HCT116 (cell line): ENCODE measurements around the gene ENTR1. TPM values are rescaled to one million over a fixed set of nuclear protein-coding genes. Genes with fewer than 3 reads are reported as not detected.

Experiments used
- ATAC-seq: fragments of 200-7000 bp; cut with Tn5 transposase; 2 replicates; pipeline ENCODE4 v1.9.1; 2020; ENCODE audit warnings: mild to moderate bottlenecking, moderate library complexity
- BruUV-seq: library from RNA; stranded (reverse); fragments of 400-500 nt; replicated peaks from 2 replicates; lab custom pipeline; 2021; lab: Mats Ljungman, UMichigan
- CTCF ChIA-PET: fragments of 300-600 bp; sonication (Branson Sonifier 250); formaldehyde crosslinking; loops from one replicate; lab custom pipeline; 2021; ENCODE audit warnings: antibody characterized with exemption; lab: Charles Lee
- POLR2A ChIA-PET: fragments of 300-600, 350-600 bp; sonication (Branson Sonifier 250); formaldehyde crosslinking; loops from one replicate; lab custom pipeline; 2021; ENCODE audit warnings: antibody characterized with exemption; lab: Charles Lee
- RAD21 ChIA-PET, 2 experiments: fragments of 300-600 bp; sonication (Branson Sonifier 250); formaldehyde crosslinking; loops; one replicate each; lab custom pipeline; 2023; ENCODE audit warnings: low total read pairs in 2 of 2; ENCODE audit not compliant: uncharacterized antibody in 2 of 2, unreplicated experiment in 2 of 2, low non-redundant PET in 1 of 2; lab: Charles Lee
- DNase-seq: peaks from one replicate; pipeline ENCODE4 v3.0.0-alpha.2; 2010; ENCODE audit warnings: low read depth, low spot score
- H2AFZ ChIP-seq: fragments of 200-600 bp; shearing (Covaris generic), sonication (generic); 2 replicates; pipeline ENCODE4 v1.6.1; 2017; ENCODE audit warnings: low read depth, mixed run types, mixed read lengths, antibody characterized with exemption, low read length; ENCODE audit not compliant: poor library complexity, severe bottlenecking
- H3K27ac ChIP-seq: 2 replicates; pipeline ENCODE4 v1.5.1; 2012; ENCODE audit warnings: low read depth, low read length
- H3K27me3 ChIP-seq: fragments of 200-600 bp; sonication (generic); 2 replicates; pipeline ENCODE4 v1.6.1; 2016; ENCODE audit warnings: mixed run types, low read length, mixed read lengths; ENCODE audit not compliant: insufficient read depth
- H3K36me3 ChIP-seq, 2 experiments: fragments of 200-500 bp in 1 of 2; fragments of 200-600 bp in 1 of 2; sonication (Bioruptor generic) in 1 of 2; sonication (generic) in 1 of 2; 2 replicates each; pipeline versions ENCODE4 v1.5.1 to v1.6.1; 2014 to 2016; ENCODE audit warnings: low read length in 2 of 2, inconsistent platforms in 1 of 2, mixed read lengths in 1 of 2, mixed run types in 1 of 2; ENCODE audit not compliant: insufficient read depth in 2 of 2, control insufficient read depth in 1 of 2
- H3K4me1 ChIP-seq, 2 experiments: fragments of 200-600 bp in 1 of 2; sonication (generic) in 1 of 2; 2 replicates each; pipeline versions ENCODE4 v1.5.1 to v1.6.1; 2012 to 2017; ENCODE audit warnings: low read length in 2 of 2, inconsistent platforms in 1 of 2, mild to moderate bottlenecking in 1 of 2, mixed read lengths in 1 of 2, mixed run types in 1 of 2, moderate library complexity in 1 of 2; ENCODE audit not compliant: insufficient read depth in 2 of 2, control insufficient read depth in 1 of 2
- H3K4me2 ChIP-seq: fragments of 200-600 bp; sonication (generic); 2 replicates; pipeline ENCODE4 v1.6.1; 2017; ENCODE audit warnings: mixed run types, low read length, mixed read lengths
- H3K4me3 ChIP-seq, 2 experiments: fragments of 200-600 bp in 1 of 2; sonication (generic) in 1 of 2; replicated peaks in 1 of 2; 2 replicates each; pipeline ENCODE4 v1.5.1; 2011 to 2016; ENCODE audit warnings: low read length in 2 of 2, control low read depth in 1 of 2, low read depth in 1 of 2, mild to moderate bottlenecking in 1 of 2, mixed read lengths in 1 of 2, mixed run types in 1 of 2
- H3K79me2 ChIP-seq: fragments of 200-600 bp; sonication (generic); 2 replicates; pipeline ENCODE4 v1.6.1; 2017; ENCODE audit warnings: mild to moderate bottlenecking, mixed run types, low read length, moderate library complexity, mixed read lengths; ENCODE audit not compliant: insufficient read depth
- H3K9ac ChIP-seq: fragments of 200-600 bp; sonication (generic); 2 replicates; pipeline ENCODE4 v1.6.1; 2016; ENCODE audit warnings: low read length, mixed read lengths
- H3K9me2 ChIP-seq: fragments of 200-600 bp; sonication (generic), shearing (Covaris generic); 2 replicates; pipeline ENCODE4 v1.6.1; 2017; ENCODE audit warnings: mixed run types, mild to moderate bottlenecking, moderate library complexity; ENCODE audit not compliant: insufficient read depth
- H3K9me3 ChIP-seq, 2 experiments: fragments of 200-500 bp in 1 of 2; fragments of 200-600 bp in 1 of 2; sonication (Bioruptor generic) in 1 of 2; sonication (generic) in 1 of 2; 2 replicates each; pipeline ENCODE4 v1.6.1; 2014 to 2017; ENCODE audit warnings: low read length in 2 of 2, mixed read lengths in 2 of 2, inconsistent platforms in 1 of 2, low read depth in 1 of 2, mild to moderate bottlenecking in 1 of 2, mixed run types in 1 of 2, moderate library complexity in 1 of 2; ENCODE audit not compliant: control insufficient read depth in 1 of 2, insufficient read depth in 1 of 2
- H4K20me1 ChIP-seq: fragments of 200-600 bp; sonication (generic), shearing (Covaris generic); 2 replicates; pipeline ENCODE4 v1.6.1; 2017; ENCODE audit warnings: mixed run types, mild to moderate bottlenecking, moderate library complexity; ENCODE audit not compliant: insufficient read depth
- CBX3 ChIP-seq: IDR thresholded peaks from 2 replicates; pipeline ENCODE4 v1.6.1; 2012; ENCODE audit warnings: low read depth
- CEBPB ChIP-seq: IDR thresholded peaks from 2 replicates; pipeline ENCODE4 v1.6.1; 2012; ENCODE audit warnings: low read depth
- CTCF ChIP-seq, 3 experiments: fragments of 200-600 bp in 1 of 3; sonication (generic) in 1 of 3; IDR thresholded peaks in 2 of 3; conservative IDR thresholded peaks in 1 of 3; 2 replicates each; pipeline ENCODE4 v1.5.1; 2012 to 2017; ENCODE audit warnings: low read depth in 2 of 3, low read length in 2 of 3, antibody characterized with exemption in 1 of 3, borderline replicate concordance in 1 of 3, control low read depth in 1 of 3, mild to moderate bottlenecking in 1 of 3, mixed read lengths in 1 of 3, mixed run types in 1 of 3, moderate library complexity in 1 of 3; ENCODE audit not compliant: insufficient read depth in 1 of 3
- EGR1 ChIP-seq: IDR thresholded peaks from 2 replicates; pipeline ENCODE4 v1.6.1; 2012; ENCODE audit warnings: low read depth
- ELF1 ChIP-seq: IDR thresholded peaks from 2 replicates; pipeline ENCODE4 v1.6.1; 2012; ENCODE audit warnings: low read depth, borderline replicate concordance
- FOSL1 ChIP-seq: IDR thresholded peaks from 2 replicates; pipeline ENCODE4 v1.6.1; 2012; ENCODE audit warnings: low read depth
- JUND ChIP-seq: IDR thresholded peaks from 2 replicates; pipeline ENCODE4 v1.6.1; 2012
- MAX ChIP-seq: IDR thresholded peaks from 2 replicates; pipeline ENCODE4 v1.6.1; 2012
- POLR2A ChIP-seq: IDR thresholded peaks from 2 replicates; pipeline ENCODE4 v1.7.0; 2011; ENCODE audit warnings: borderline replicate concordance; ENCODE audit not compliant: insufficient read depth, insufficient read length; ENCODE audit errors: extremely low read depth
- POLR2AphosphoS5 ChIP-seq: IDR thresholded peaks from 2 replicates; pipeline ENCODE4 v1.6.1; 2011; ENCODE audit warnings: mild to moderate bottlenecking, low read depth, low read length, moderate library complexity
- RAD21 ChIP-seq: IDR thresholded peaks from 2 replicates; pipeline ENCODE4 v1.6.1; 2012; ENCODE audit warnings: low read depth, mild to moderate bottlenecking
- SIN3A ChIP-seq: IDR thresholded peaks from 2 replicates; pipeline ENCODE4 v1.6.1; 2012; ENCODE audit warnings: low read depth
- SP1 ChIP-seq: IDR thresholded peaks from 2 replicates; pipeline ENCODE4 v1.6.1; 2012; ENCODE audit warnings: low read depth
- TCF7L2 ChIP-seq: IDR thresholded peaks from 2 replicates; pipeline ENCODE4 v1.7.0; 2011; ENCODE audit warnings: borderline replicate concordance, inconsistent platforms; ENCODE audit not compliant: insufficient read depth, insufficient read length; ENCODE audit errors: extremely low read depth
- ZBTB33 ChIP-seq: IDR thresholded peaks from 2 replicates; pipeline ENCODE4 v1.6.1; 2011; ENCODE audit warnings: mild to moderate bottlenecking, low read length, moderate library complexity; ENCODE audit not compliant: insufficient replicate concordance; ENCODE audit errors: extremely low read depth
- ZFX ChIP-seq: fragments of 450-650 bp; IDR thresholded peaks from 2 replicates; pipeline ENCODE4 v1.6.1; 2017
- ZNF274 ChIP-seq: fragments of 200-500 bp; sonication (Bioruptor generic); IDR thresholded peaks from 2 replicates; pipeline ENCODE4 v1.6.1; 2014; ENCODE audit warnings: mild to moderate bottlenecking, low read depth, low read length, inconsistent platforms
- intact Hi-C: fragments of 100-400 bp; cut with micrococcal nuclease; formaldehyde crosslinking; loops from 2 replicates; pipeline ENCODE4 v1.10.0; 2022
- total RNA-seq: library from RNA; stranded (reverse); gene quantifications from one replicate; pipeline ENCODE4 v1.2.1, GENCODE V29; 2021; ENCODE audit not compliant: unreplicated experiment
- TF ChIP-seq, protein P1 (sequence below): IDR thresholded peaks from 2 replicates; pipeline ENCODE4 v1.6.1; 2012
- TF ChIP-seq, protein P2 (sequence below): IDR thresholded peaks from 2 replicates; pipeline ENCODE4 v1.6.1; 2012; ENCODE audit warnings: low read depth

Gene ENTR1
- total RNA-seq, 1 experiment from 2014 or later = 119 TPM

DNA sequence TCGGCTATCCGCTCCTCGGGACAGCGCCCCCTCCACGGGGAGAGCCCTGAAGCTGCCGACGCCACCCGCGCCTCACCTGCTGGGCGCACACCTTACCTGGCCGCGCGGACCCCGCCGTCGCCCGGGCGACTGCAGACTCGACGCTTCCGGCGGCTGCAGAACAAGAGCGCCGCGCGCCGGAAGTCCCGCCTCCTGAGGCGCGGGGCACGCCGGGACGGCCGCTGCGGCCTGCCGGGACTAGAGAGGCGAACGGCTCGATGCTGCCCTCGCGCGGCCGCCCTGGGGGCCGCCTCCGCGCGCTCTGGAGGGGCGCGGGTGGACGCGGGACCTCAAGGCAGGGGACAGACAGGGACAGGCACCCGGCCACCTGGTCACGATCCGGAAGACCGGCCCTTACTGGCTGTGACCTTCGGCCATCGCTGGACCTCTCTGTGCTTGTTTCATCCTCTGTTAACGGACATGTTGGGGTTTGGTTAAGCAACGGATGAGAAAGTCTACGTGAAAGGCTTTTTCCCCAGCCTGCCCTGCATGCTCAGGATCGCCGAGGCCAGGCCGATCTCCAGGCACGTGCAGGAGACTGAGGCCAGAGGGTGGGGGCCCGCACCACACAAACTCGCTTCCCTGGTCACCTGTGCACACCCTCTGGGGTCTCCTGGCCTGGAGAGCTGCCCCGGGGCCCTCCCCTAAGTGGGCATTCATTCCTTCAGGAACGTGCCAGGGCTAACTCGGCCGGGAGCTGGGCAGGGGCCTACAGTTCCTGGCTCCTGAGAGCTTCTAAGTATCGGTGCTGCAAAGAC lies 10.2 kb downstream of the ENTR1 start, which contains the start of gene SNAPC4:
Gene SNAPC4, minus strand, starts transcription at position 133 of the 797 bp plus-strand sequence. CDS start 1,742 bp downstream, outside the sequence.
- H3K27ac ChIP-seq = peak within 1 kb of the TSS; percentile 92
- peak within 1 kb of the TSS; percentile 89 for H3K4me2 ChIP-seq
- POLR2A ChIA-PET = no interaction called here
- H3K4me3 ChIP-seq = peak within 1 kb of the TSS; percentile 82 to 93
- no peaks in the 10 kb centered on the region for H3K27me3 ChIP-seq
- H3K36me3 ChIP-seq = peaks cover 39 to 47% of the 10 kb centered on the region in 2 experiments; a peak in 3 of 4 replicates
- H4K20me1 ChIP-seq = no peaks in the 10 kb centered on the region
- CTCF ChIA-PET = interaction anchor here (0.6 to 1.4 kb wide), 6 partner anchors 10 to 88 kb away, joined by 3 to 8 read pairs (median 4); partner anchors contain the start of gene DNLZ
- intact Hi-C loops = loop anchor here (1.0 to 2.0 kb wide), 3 partner anchors 54 to 88 kb away; no protein-coding TSS in a partner anchor
- H3K79me2 ChIP-seq = peaks cover 41% of the 10 kb centered on the region
- DNase-seq = peak; percentile 62
- H3K9me2 ChIP-seq = no peaks in the 10 kb centered on the region
- H3K9me3 ChIP-seq = no peaks in the 10 kb centered on the region
- no peak within 1 kb of the TSS for H2AFZ ChIP-seq
- RAD21 ChIA-PET = no interaction called here
- ATAC-seq = peak; percentile 92
- H3K9ac ChIP-seq = peak within 1 kb of the TSS; percentile 84
- peaks cover 7 to 16% of the 10 kb centered on the region in 2 experiments for H3K4me1 ChIP-seq
- no TSS peak for BruUV-seq
- no peak for TF ChIP-seq ZNF274
- no peak for TF ChIP-seq CBX3
- peak; percentile 92 for TF ChIP-seq POLR2AphosphoS5
- TF ChIP-seq, protein P1, sequence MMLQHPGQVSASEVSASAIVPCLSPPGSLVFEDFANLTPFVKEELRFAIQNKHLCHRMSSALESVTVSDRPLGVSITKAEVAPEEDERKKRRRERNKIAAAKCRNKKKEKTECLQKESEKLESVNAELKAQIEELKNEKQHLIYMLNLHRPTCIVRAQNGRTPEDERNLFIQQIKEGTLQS = no peak
- TF ChIP-seq CTCF (IDR thresholded peaks at IDR 0.05 in 2 of 3, conservative IDR thresholded peaks at IDR 0.05 in 1 of 3; ENCODE audit: borderline replicate concordance in 1 of 3, insufficient read depth in 1 of 3, low read depth in 2 of 3, low read length in 2 of 3) = peak; percentile 68 to 84 (median 82); a peak in 5 of 6 replicates
- no peak for TF ChIP-seq SP1
- peak; percentile 98 for TF ChIP-seq TCF7L2
- peak; percentile 58; the same call in 1 of the 2 replicates for TF ChIP-seq MAX
- TF ChIP-seq ZFX = peak; percentile 53; the same call in 1 of the 2 replicates
- TF ChIP-seq ZBTB33 = no peak
- TF ChIP-seq EGR1 = no peak
- TF ChIP-seq, protein P2, sequence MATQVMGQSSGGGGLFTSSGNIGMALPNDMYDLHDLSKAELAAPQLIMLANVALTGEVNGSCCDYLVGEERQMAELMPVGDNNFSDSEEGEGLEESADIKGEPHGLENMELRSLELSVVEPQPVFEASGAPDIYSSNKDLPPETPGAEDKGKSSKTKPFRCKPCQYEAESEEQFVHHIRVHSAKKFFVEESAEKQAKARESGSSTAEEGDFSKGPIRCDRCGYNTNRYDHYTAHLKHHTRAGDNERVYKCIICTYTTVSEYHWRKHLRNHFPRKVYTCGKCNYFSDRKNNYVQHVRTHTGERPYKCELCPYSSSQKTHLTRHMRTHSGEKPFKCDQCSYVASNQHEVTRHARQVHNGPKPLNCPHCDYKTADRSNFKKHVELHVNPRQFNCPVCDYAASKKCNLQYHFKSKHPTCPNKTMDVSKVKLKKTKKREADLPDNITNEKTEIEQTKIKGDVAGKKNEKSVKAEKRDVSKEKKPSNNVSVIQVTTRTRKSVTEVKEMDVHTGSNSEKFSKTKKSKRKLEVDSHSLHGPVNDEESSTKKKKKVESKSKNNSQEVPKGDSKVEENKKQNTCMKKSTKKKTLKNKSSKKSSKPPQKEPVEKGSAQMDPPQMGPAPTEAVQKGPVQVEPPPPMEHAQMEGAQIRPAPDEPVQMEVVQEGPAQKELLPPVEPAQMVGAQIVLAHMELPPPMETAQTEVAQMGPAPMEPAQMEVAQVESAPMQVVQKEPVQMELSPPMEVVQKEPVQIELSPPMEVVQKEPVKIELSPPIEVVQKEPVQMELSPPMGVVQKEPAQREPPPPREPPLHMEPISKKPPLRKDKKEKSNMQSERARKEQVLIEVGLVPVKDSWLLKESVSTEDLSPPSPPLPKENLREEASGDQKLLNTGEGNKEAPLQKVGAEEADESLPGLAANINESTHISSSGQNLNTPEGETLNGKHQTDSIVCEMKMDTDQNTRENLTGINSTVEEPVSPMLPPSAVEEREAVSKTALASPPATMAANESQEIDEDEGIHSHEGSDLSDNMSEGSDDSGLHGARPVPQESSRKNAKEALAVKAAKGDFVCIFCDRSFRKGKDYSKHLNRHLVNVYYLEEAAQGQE = no peak
- TF ChIP-seq JUND = no peak
- TF ChIP-seq RAD21 = peak; percentile 85
- peak; percentile 85 for TF ChIP-seq POLR2A
- TF ChIP-seq ELF1 = no peak
- no peak for TF ChIP-seq FOSL1
- TF ChIP-seq SIN3A = peak; percentile 82
- TF ChIP-seq CEBPB = no peak
